C4-2B (cell line): ENCODE measurements around the gene PIAS1.

Experiments used
- H3K27ac ChIP-seq: fragments of 450-650 bp; 2 replicates; pipeline ENCODE4 v1.5.1; 2017
- CTCF ChIP-seq: fragments of 450-650 bp; conservative IDR thresholded peaks from 2 replicates; pipeline ENCODE4 v1.5.1; 2017; ENCODE audit warnings: mild to moderate bottlenecking
- ZFX ChIP-seq: fragments of 450-650 bp; IDR thresholded peaks from 2 replicates; pipeline ENCODE4 v1.6.1; 2017

The PIAS1 gene

GRCh38 chr15:68083463-68083862, 29.3 kb downstream of the PIAS1 start:
- TF ChIP-seq CTCF = no peak
- TF ChIP-seq ZFX = no peak
- H3K27ac ChIP-seq = no peak overlapping the region

DNA sequence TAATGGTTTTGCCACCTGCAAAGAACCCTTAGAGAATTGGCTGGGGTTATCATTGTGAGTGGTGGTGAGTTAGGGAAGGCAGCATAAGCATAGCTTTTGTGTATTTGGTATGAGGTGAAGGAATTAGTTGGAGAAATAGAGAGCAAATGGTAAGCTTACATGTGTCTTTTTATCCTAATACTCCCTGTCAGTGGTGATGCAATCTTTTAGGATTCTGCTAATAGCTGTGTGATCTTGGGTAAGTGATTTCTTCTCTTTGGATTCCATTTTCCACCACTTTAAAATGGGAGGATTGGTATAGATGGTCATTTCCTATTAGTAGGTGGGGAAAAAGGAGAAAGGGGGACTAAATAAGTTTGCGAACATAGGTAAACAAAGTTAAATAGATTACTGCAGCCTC, 30.9 kb downstream of the PIAS1 start:
- no peak for TF ChIP-seq CTCF
- TF ChIP-seq ZFX = no peak
- H3K27ac ChIP-seq = no peak overlapping the region

DNA sequence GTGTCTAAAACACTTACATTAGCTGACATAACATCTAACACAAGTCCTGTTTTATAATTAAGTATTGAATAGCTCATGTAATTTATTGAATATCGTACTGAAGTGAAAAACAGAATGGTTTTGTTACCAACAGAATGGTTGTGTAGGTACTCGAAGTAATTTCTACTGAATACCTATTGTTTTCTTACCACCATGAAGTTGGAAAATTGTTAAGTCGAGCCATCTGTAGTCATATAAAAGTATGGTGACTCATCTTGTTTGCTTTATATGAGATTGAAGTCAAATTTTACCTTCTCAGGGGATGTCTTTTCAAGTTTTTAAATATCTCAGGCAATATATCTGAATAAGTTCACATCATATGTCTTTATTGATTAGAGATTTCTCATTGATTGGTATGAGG, 37.6 kb downstream of the PIAS1 start:
- no peak overlapping the region for H3K27ac ChIP-seq
- no peak for TF ChIP-seq CTCF

DNA sequence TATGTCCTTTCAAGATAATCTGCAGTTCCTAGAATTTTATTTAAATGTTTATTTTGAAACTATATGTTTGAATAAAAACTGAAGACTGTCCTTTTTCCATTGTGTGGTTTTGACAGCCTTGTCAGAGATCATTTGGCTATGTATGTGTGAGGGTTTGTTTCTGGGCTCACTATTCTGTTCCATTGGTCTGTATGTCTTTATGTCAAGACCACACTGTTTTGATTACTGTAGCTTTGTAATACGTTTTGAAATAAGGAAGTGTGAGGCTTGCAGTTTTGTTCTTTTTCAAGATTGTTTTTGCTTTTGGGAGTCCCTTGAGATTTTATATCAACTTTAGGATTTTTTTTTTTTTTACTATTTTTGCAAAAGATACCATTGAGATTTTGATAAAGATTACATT, 42.0 kb downstream of the PIAS1 start:
- TF ChIP-seq CTCF (no peak), ZFX (no peak)
- no peak overlapping the region for H3K27ac ChIP-seq

DNA sequence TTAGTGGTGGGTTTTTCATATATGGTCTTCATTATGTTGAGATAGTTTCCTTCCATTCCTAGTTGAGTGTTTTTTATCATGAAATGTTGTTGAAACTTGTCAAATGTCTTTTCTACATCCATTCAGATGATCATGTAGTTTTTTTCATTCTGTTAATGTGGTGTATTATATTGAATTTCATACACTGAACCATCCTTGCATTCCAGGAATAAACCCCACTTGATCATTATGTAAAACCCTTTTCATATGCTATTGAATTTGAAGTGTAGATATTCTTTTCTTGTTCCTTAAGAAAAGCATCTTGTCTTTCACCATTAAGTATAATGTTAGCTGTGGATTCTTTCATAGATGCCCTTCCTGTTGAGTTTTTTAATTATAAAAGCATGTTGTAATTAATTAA, 42.9 kb downstream of the PIAS1 start:
- TF ChIP-seq ZFX (no peak), CTCF (no peak)
- H3K27ac ChIP-seq = no peak overlapping the region

- TF ChIP-seq CTCF (no peak), ZFX (no peak)
- H3K27ac ChIP-seq = no peak overlapping the region
These were observed 44.4 kb downstream of the PIAS1 start for GRCh38 chr15:68098465-68098864.

DNA sequence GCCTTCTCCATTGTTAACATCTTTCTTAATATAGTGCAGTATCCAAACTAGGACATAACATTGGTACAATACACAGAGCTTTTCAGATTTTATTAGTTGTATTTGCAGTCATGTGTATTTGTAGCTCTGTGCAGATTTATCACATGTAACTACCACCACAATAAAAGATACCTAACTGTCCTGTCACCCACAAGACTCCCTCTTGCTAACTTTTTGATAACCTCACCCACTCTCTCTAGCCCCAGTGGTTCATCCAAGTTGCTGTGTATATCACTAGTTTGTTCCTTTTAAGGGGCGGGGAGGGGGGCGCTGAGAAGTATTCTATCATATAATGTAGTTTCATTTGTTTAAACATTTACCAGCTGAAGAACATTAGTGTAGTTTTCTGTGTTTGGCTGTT, 46.1 kb downstream of the PIAS1 start:
- no peak overlapping the region for H3K27ac ChIP-seq
- no peak for TF ChIP-seq CTCF
- TF ChIP-seq ZFX = no peak

GRCh38 chr15:68103603-68104002, 49.5 kb downstream of the PIAS1 start:
- no peak for TF ChIP-seq CTCF
- no peak for TF ChIP-seq ZFX
- no peak overlapping the region for H3K27ac ChIP-seq
